Stromal cell of bone marrow (primary cell): Measurements from ENCODE around the gene GSG1.
A peak's percentile ranks its signal among the peaks of the same experiment; 100 is the strongest.

ENCODE experiments used
- DNase-seq: peaks from one replicate; pipeline ENCODE4 v3.0.0-alpha.2; 2012; ENCODE audit warnings: low read depth

GSG1 gene

GRCh38 chr12:13119826-13120225 is 16.4 kb upstream of the GSG1 start:
- DNase-seq, result no peak

GRCh38 chr12:13117029-13117428 is 13.6 kb upstream of the GSG1 start:
- DNase-seq, result no peak

GRCh38 chr12:13116259-13116658 is 12.8 kb upstream of the GSG1 start:
- no peak for DNase-seq

GRCh38 chr12:13114251-13115052 is 11.0 kb upstream of the GSG1 start:
- DNase-seq, result no peak

GRCh38 chr12:13112968-13113367 is 9.5 kb upstream of the GSG1 start:
- no peak for DNase-seq

DNA sequence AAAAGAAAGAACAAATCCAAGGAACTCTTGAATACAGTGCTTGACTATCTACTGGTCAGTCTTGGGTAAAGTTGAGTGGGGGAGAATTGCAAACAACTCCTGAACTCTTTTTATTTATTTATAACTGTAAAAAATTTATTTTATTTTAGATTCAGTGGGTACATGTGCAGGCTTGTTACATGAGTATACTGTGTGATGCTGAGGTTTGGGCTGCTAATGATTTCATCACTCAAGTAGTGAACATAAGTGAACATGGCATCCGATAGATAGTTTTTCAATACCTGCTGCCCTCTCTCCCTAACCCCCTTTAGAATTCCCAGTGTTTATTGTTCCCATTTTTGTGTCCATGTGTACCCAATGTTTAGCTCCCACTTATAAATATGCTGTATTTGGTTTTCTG is 3.2 kb upstream of the GSG1 start:
- no peak for DNase-seq

- DNase-seq, result no peak
These were observed 2.3 kb upstream of the GSG1 start for GRCh38 chr12:13105781-13106180.

- no peak for DNase-seq
These were observed 942 bp upstream of the GSG1 start for GRCh38 chr12:13104409-13104808.

DNA sequence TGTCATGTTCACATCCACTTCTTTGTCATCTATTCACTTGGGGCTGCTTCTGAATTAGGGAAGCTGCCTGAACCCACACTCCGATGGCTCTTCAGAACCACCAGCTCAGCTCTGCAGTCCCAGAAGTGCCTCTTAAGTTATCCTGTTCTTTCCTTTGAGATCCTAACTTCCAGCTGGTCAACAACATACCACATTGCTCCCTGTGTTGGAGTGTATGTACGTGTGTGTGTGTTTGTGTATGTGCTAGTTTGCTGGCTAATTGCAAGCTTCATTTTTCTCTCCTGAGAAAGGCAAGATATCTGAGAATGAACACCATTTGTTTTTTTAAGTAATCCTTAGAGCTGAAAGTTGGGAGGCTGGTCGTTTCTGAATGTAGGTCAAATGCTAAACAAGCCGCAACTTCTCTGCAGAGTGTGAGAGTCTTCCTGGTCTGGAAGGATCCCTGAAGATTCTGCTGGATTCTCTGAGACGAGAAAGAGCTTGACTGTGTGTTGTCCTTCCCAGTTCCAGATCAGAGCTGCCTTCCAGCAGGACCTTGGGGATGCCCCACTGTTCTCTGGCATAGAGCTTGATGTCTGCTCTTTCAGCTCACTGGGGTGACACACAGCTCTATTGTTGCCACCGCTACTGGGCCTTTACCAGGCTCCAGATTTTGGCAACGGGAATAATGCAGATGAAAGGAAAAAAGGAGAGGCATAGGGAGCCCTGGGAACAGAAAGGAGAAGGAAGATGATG is 839 bp downstream of the GSG1 start:
- DNase-seq, result no peak

GRCh38 chr12:13101821-13102375 is 1.6 kb downstream of the GSG1 start:
- DNase-seq, result no peak

DNA sequence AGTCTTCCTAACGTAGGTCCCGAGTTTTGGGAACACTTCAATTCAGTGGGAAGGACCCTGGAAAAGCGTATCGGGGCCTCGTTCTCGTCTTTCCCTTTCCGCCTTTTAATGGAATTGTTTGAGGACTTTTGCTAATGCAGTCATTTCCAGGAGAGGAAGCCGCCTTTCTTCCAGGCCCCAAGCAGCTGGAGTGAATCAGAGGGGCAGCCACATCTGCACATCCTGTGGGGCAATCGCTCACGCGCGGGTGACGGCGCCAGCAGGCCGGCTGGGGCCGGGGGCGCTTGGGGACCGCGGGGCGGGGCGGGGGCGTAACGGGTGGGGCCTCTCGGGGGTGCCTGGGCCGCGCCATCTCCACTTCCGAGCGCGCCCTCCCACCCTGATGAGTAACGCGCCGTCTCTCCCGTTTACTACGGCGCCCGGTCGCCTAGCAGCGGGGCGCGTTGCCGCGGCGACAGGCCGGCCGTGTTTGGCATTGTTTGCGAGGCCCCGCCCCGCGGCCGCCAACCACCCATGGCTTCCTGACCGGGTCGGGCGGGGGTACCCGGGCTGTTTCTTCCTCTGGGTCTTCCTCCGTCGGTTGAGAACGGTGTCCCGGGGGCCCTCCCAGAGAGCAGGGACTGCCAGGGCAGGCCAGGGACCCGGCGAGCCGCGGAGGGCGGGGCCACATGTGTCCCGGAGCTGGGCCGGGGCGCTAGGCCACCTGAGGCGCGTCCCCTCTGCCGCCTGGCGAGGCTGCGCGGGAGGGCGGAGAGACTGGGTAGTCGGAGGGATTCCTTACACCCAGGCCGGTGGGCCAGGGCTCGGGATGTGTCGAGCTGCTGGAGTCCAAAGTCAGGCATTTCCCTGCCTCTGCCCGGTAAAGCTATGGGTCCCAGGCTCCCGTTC is 2.3 kb downstream of the GSG1 start:
- peak; percentile 87 for DNase-seq

DNA sequence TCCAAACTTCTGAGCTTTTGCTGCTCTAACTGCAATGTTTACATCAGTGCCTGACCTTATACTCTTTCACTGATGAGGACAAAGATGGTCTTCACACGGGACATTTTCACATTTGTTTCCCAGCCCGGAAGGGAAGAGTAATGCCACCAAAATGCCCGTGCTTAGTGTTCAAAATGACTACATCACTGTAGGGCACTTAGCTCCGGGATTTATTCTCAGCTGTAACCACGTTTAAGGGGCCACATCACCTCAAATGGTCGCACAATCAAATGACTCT is 2.9 kb downstream of the GSG1 start:
- no peak for DNase-seq

- no peak for DNase-seq
These were observed 3.4 kb downstream of the GSG1 start for GRCh38 chr12:13099844-13100604.

- DNase-seq, result no peak
These were observed 4.2 kb downstream of the GSG1 start for GRCh38 chr12:13099066-13099843.

DNA sequence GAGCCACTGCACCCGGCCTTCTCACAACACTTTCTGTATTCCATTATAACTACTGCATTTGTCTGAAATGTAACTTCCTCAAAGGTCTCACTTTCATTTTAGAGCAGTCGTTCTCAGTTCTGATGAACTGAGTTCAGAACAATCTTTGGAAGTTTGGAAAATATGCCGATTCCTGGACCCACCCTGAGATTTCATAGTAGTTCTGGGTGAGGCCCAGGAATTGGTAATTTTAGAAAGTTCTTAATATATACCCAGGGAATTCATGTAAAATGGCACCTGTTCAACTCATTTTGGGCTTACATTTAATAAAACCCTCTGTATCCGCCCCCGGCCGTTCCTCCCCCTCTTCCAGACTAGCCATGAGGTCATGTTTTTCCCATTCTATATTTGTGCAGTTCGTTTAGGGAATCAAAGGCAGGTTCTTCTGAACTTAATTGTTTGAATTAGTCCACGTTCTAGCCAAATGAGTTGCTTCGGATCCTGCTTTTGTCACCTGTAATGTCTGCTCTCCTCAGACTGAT is 5.9 kb downstream of the GSG1 start:
- no peak for DNase-seq

DNA sequence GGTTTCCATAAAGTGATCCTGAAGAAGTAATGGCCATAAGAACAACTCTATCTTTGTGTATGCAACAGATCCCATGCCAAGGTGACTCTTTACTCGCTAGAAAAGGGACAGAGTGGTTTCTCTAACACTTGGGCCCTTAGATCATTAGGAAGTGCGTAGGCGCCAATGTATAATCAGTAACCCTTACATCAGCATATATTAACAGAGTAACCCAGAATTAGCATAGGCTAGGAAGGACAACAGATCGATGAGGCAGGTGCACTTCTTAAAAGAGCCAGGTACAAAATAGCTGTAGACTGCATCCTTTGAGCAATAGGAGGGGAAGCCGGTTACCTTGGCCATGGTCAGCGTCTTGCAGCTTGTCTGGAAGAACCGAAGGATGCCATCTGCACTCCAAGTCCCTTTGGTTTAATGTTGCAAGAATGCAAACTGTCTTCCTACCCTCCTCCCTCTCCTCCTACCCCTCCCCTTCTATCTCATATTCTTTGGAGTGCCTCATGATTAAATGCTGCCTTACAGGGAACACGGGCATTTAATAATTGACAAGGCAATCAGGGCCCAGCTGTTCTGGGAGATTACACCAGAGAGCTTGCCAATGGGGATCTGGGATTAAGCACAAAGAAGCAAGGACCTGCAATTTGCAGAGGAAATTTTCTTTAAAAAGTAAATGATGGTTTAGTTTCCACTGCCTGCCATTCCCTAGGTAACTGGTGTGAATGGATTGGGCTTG is 8.0 kb downstream of the GSG1 start:
- DNase-seq, result no peak

DNA sequence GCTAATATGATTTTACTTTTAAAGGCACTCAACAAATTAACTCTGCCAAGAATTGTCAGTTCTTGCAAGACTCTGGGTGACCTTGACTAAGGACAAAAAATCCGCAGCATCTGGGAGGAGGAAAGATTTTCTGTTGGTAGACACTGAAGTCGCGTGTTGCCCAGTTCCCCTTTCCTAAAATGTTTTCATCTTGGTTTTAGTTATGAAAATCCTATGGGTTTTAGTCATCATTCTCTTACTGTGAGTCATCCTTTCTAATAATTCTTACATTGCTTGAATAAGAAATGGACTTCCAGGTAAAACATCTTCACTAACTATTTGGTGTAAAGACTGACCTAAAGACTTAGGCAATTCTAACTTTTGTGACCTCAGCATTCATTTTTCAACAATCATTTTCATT is 9.1 kb downstream of the GSG1 start:
- DNase-seq, result no peak

DNA sequence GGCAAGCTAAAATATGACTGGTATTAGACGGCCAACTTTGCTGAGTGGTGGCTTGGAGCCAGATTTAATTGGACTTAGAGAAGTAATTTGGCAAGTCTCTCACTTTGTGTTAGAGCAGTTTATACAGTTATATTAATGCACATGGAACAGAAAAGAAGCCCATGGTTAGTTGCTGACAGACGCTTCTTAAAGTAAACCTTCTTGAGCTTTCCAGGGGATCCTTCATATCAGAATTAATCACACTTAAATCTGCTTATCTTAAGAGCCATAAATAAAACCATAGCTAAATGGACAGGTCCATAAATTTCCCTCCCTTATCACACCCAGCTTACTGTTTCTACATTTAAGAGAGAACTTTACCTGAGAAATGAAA is 9.6 kb downstream of the GSG1 start:
- DNase-seq, result no peak

- no peak for DNase-seq
These were observed 10.1 kb downstream of the GSG1 start for GRCh38 chr12:13093191-13093847.

DNA sequence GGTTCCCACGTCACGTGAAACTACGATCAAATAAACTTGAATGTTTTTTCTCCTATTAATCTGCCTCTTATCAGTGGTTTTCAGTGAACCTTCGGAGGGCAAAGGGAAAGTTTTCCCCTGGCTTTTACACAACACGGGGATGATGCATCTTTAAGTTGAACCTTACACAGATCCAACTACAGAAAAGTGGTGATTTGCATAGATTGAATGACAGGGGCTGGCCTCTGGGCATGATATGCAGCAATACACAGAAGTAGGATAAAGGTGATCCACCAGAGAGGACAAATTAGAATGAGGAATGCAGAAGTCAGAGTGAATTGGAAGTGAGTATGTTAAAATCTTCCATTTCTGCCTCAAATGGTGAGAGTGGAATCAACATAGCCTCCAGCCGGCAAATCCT is 11.6 kb downstream of the GSG1 start:
- DNase-seq, result no peak
